ENCODE measurements around the gene MFAP5. TPM values are rescaled to one million over a fixed set of nuclear protein-coding genes. Genes with fewer than 3 reads are reported as not detected.

The MFAP5 gene
- total RNA-seq, 2 donors from 2014 or later: 2.8 to 13.4 TPM

GRCh38 chr12:8658346-8658745, 4.3 kb downstream of the MFAP5 start:
- H3K36me3 ChIP-seq: no peaks in the 10 kb centered on the region
- TF ChIP-seq POLR2A (IDR thresholded peaks at IDR 0.05) (no peak), POLR2AphosphoS5 (IDR thresholded peaks at IDR 0.05) (no peak), CTCF (IDR thresholded peaks at IDR 0.05) (no peak)
- WGBS: 33% methylated on average over 1 of the region's 1 CpG
- DNase-seq (ENCODE audit: low spot score): no peak
- intact Hi-C loops (cut with DNase I): no loop called here
- no peaks in the 10 kb centered on the region for H3K27me3 ChIP-seq (replicated peaks; ENCODE audit: insufficient read depth)
- H3K4me3 ChIP-seq: no peak overlapping the region
- no peak overlapping the region for H3K27ac ChIP-seq
- no peaks in the 10 kb centered on the region for H3K4me1 ChIP-seq (replicated peaks)
- H3K9me3 ChIP-seq: no peaks in the 10 kb centered on the region

GRCh38 chr12:8655421-8655820, 7.2 kb downstream of the MFAP5 start:
- no peak for DNase-seq (ENCODE audit: low spot score)
- TF ChIP-seq CTCF (IDR thresholded peaks at IDR 0.05) (no peak), POLR2AphosphoS5 (IDR thresholded peaks at IDR 0.05) (no peak), POLR2A (IDR thresholded peaks at IDR 0.05) (no peak)
- H3K9me3 ChIP-seq: no peaks in the 10 kb centered on the region
- intact Hi-C loops (cut with DNase I): no loop called here
- no peaks in the 10 kb centered on the region for H3K36me3 ChIP-seq
- WGBS: 63% methylated on average over 6 of the region's 6 CpGs
- no peak overlapping the region for H3K27ac ChIP-seq
- no peaks in the 10 kb centered on the region for H3K4me1 ChIP-seq (replicated peaks)
- no peak overlapping the region for H3K4me3 ChIP-seq
- H3K27me3 ChIP-seq (replicated peaks; ENCODE audit: insufficient read depth): no peaks in the 10 kb centered on the region

- no peak for TF ChIP-seq CTCF (IDR thresholded peaks at IDR 0.05)
- TF ChIP-seq POLR2A (IDR thresholded peaks at IDR 0.05): no peak
- no peak for TF ChIP-seq POLR2AphosphoS5 (IDR thresholded peaks at IDR 0.05)
- no peaks in the 10 kb centered on the region for H3K36me3 ChIP-seq
- H3K4me1 ChIP-seq (replicated peaks): no peaks in the 10 kb centered on the region
- H3K27me3 ChIP-seq (replicated peaks; ENCODE audit: insufficient read depth): no peaks in the 10 kb centered on the region
- WGBS: 92% methylated on average over 8 of the region's 8 CpGs
- intact Hi-C loops (cut with DNase I): no loop called here
- no peak overlapping the region for H3K27ac ChIP-seq
- no peak overlapping the region for H3K4me3 ChIP-seq
- H3K9me3 ChIP-seq: no peaks in the 10 kb centered on the region
- no peak for DNase-seq (ENCODE audit: low spot score)
Measured at GRCh38 chr12:8648576-8649205, 13.9 kb downstream of the MFAP5 start.

GRCh38 chr12:8647968-8648367, 14.7 kb downstream of the MFAP5 start:
- H3K4me1 ChIP-seq (replicated peaks): no peaks in the 10 kb centered on the region
- no peak overlapping the region for H3K27ac ChIP-seq
- H3K4me3 ChIP-seq: no peak overlapping the region
- 91% methylated on average over 5 of the region's 5 CpGs for WGBS
- intact Hi-C loops (cut with DNase I): no loop called here
- no peak for TF ChIP-seq POLR2A (IDR thresholded peaks at IDR 0.05)
- no peak for TF ChIP-seq POLR2AphosphoS5 (IDR thresholded peaks at IDR 0.05)
- no peak for TF ChIP-seq CTCF (IDR thresholded peaks at IDR 0.05)
- H3K27me3 ChIP-seq (replicated peaks; ENCODE audit: insufficient read depth): no peaks in the 10 kb centered on the region
- H3K9me3 ChIP-seq: no peaks in the 10 kb centered on the region
- no peak for DNase-seq (ENCODE audit: low spot score)
- no peaks in the 10 kb centered on the region for H3K36me3 ChIP-seq
